ENCODE results near the gene PLAAT3. TPM values are rescaled to one million over a fixed set of nuclear protein-coding genes. Genes with fewer than 3 reads are reported as not detected.
"Not testable (repeated sequence)": the region's sequence is repeated elsewhere in the genome, so short reads cannot be mapped to it uniquely, and the experiment has no call there.

Gene PLAAT3
- total and polyA plus RNA-seq, 7 donors = 50.0 to 115 (median 82.3) TPM

GRCh38 chr11:63543711-63544110 lies 70.5 kb downstream of the PLAAT3 start:
- no peaks in the 10 kb centered on the region for H3K4me1 ChIP-seq
- no peak for ATAC-seq
- H3K27me3 ChIP-seq (ENCODE audit: insufficient read depth in 3 of 3, low read length in 2 of 3) = no peaks in the 10 kb centered on the region
- H3K9me3 ChIP-seq = no peaks in the 10 kb centered on the region
- H3K27ac ChIP-seq = no peak overlapping the region
- no peaks in the 10 kb centered on the region for H3K36me3 ChIP-seq (ENCODE audit: insufficient read depth in 1 of 2, low read depth in 1 of 2)
- intact Hi-C loops (cut with DNase I) = no loop called here
- 91 to 93% (median 91%) methylated on average over 2 of the region's 2 CpGs for WGBS, 3 donors
- DNase-seq = no peak
- H3K4me3 ChIP-seq = no peak overlapping the region
- no peak for TF ChIP-seq CTCF (IDR thresholded peaks at IDR 0.05)

- H3K36me3 ChIP-seq (ENCODE audit: insufficient read depth in 1 of 2, low read depth in 1 of 2); H3K9me3 ChIP-seq; ATAC-seq; H3K4me1 ChIP-seq; H3K27me3 ChIP-seq (ENCODE audit: insufficient read depth in 3 of 3, low read length in 2 of 3); intact Hi-C loops (cut with DNase I); DNase-seq; H3K27ac ChIP-seq; H3K4me3 ChIP-seq: not testable (repeated sequence)
- WGBS, 3 donors = 45 to 67% (median 53%) methylated on average over 2 of the region's 2 CpGs
Observed at GRCh38 chr11:63542506-63542905, 71.7 kb downstream of the PLAAT3 start.

GRCh38 chr11:63537293-63538101 lies 76.7 kb downstream of the PLAAT3 start:
- TF ChIP-seq CTCF (IDR thresholded peaks at IDR 0.05) = no peak
- H3K4me1 ChIP-seq = peaks cover 19% of the 10 kb centered on the region
- intact Hi-C loops (cut with DNase I) = loop anchor here in 1 of 2 donors (2.0 kb wide), 1 partner anchor 37 kb away; no protein-coding TSS in a partner anchor
- peak; percentile 79 to 95 (median 90) for ATAC-seq
- H3K4me3 ChIP-seq = peak overlapping the region; percentile 66
- H3K27me3 ChIP-seq (ENCODE audit: insufficient read depth in 3 of 3, low read length in 2 of 3) = no peaks in the 10 kb centered on the region
- H3K9me3 ChIP-seq = no peaks in the 10 kb centered on the region
- WGBS, 3 donors = 22 to 25% (median 24%) methylated on average over 8 of the region's 8 CpGs
- DNase-seq = peak; percentile 63 to 79
- H3K36me3 ChIP-seq (ENCODE audit: insufficient read depth in 1 of 2, low read depth in 1 of 2) = no peaks in the 10 kb centered on the region
- H3K27ac ChIP-seq = peak overlapping the region; percentile 79

GRCh38 chr11:63536669-63537292 lies 77.5 kb downstream of the PLAAT3 start, which contains the start of gene PLAAT4:
Gene PLAAT4, plus strand, starts transcription at chr11:63536808. Its CDS starts 61 bp downstream, at chr11:63536869.
- ATAC-seq = peak; percentile 52 to 68 (median 61)
- peak within 1 kb of the TSS; percentile 79 for H3K27ac ChIP-seq
- no peaks in the 10 kb centered on the region for H3K27me3 ChIP-seq (ENCODE audit: insufficient read depth in 3 of 3, low read length in 2 of 3)
- no peak for TF ChIP-seq CTCF (IDR thresholded peaks at IDR 0.05)
- intact Hi-C loops (cut with DNase I) = loop anchor here in 1 of 2 donors (2.0 kb wide), 1 partner anchor 38 kb away; no protein-coding TSS in a partner anchor
- H3K36me3 ChIP-seq (ENCODE audit: insufficient read depth in 1 of 2, low read depth in 1 of 2) = no peaks in the 10 kb centered on the region
- H3K4me3 ChIP-seq = peak within 1 kb of the TSS; percentile 66
- peaks cover 19% of the 10 kb centered on the region for H3K4me1 ChIP-seq
- H3K9me3 ChIP-seq = no peaks in the 10 kb centered on the region
- WGBS, 3 donors = 3 to 13% (median 5%) methylated on average over 10 of the region's 10 CpGs
- DNase-seq = peak in 1 of 2 donors; percentile 23

GRCh38 chr11:63535734-63536133 lies 78.5 kb downstream of the PLAAT3 start:
- intact Hi-C loops (cut with DNase I) = loop anchor here in 1 of 2 donors (2.0 kb wide), 1 partner anchor 39 kb away; no protein-coding TSS in a partner anchor
- H3K27me3 ChIP-seq (ENCODE audit: insufficient read depth in 3 of 3, low read length in 2 of 3) = no peaks in the 10 kb centered on the region
- ATAC-seq = no peak
- no peak for DNase-seq
- H3K4me1 ChIP-seq = peaks cover 19% of the 10 kb centered on the region
- H3K36me3 ChIP-seq (ENCODE audit: insufficient read depth in 1 of 2, low read depth in 1 of 2) = no peaks in the 10 kb centered on the region
- H3K27ac ChIP-seq = no peak overlapping the region
- TF ChIP-seq CTCF (IDR thresholded peaks at IDR 0.05) = no peak
- WGBS, 3 donors = 79 to 91% (median 86%) methylated on average over 1 of the region's 1 CpG
- H3K4me3 ChIP-seq = no peak overlapping the region
- no peaks in the 10 kb centered on the region for H3K9me3 ChIP-seq

Data from psoas muscle (tissue), 8 donors.